ENCODE measurements around the gene PCSK9.
"Not testable (repeated sequence)": the region's sequence is repeated elsewhere in the genome, so short reads cannot be mapped to it uniquely, and the experiment has no call there.

The PCSK9 gene

DNA sequence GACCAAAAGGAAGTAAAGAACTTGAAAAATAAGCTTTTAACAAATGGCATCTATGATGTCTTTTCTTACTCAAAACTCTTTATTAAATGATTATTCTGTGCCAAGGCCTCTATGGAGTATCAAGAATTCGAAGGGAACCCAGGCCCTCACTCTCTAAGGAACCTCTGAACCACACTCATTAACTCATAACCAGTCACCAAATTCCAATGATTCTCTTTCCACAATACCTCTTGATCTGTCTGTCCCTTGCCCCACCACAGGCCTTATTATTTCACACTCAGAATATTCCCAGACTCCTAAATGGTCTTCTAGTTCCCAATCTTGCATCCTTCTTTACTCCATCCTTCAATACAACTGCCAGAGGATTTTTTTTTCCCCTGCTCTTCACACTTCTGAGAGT, 37.0 kb downstream of the PCSK9 start:
- no peak for DNase-seq (ENCODE audit: low read depth in 1 of 2, low spot score in 1 of 2)

DNA sequence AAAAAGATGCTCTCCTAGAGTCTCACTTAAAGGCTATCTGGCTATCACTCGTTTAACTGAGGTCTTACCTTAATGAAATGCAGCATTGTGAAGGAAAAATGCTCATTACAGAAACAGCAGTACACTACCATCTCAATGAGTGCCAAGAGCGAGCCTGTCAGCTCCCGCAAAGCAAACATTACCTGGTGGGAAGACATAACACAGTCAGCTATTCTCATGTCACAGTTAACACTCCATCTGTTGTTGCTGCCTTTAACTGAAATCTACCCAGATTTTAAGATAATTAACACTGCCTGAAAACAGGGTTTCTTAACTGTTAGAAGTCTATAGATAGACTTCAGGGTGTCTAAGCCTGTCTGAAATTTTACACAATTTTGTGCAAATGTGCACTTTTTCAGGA, 39.1 kb downstream of the PCSK9 start:
- no peak for DNase-seq (ENCODE audit: low read depth in 1 of 2, low spot score in 1 of 2)

DNA sequence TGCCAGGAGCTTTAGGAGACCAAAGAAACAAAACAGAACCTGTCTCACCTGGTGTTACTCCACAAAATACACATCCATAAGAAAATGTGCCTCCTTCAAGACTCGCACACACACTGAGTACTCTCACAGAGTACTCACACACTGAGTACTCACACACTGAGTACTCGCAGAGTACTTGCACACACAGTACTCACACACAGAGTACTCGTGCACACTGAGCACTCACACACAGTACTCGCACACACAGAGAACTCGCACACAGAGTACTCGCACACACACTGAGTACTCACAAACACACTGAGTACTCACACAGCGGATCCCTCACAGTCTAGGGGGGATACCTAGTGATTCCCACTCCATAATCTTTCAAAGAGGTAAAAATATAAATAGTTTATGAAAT, 40.3 kb downstream of the PCSK9 start:
- DNase-seq (ENCODE audit: low read depth in 1 of 2, low spot score in 1 of 2), result no peak

DNA sequence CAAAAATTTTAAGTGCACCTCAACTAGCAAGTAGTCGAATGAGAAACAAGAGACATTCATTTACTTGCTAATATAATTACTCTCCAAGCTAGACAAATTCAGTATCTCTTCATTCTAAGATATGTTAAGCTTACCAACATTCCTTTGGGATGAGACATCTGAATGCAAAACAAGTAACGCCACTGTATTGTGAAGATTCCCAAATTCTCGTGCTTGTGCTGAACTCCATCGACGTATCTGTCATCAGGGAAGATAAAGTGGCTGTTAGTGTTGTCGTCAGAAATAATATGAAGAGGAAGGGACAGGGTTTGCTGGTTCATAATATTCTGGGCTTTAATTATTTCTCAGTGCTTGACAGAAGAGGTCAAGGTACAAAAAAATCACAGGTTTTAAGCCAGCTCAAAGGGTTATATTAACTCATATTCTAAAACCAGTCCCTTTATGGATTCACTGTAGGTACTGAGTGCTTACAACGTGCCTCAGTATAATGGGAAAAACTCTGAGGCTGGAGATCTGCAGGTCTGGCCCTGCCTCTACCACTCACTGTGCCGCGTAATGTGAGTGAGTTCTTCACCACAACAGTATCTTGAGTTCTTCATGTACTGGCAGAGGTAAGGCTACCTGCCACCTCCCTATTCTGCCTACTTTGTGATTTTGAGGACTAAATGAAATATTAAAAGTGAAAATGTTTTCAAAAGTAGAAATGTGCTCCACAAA, 42.0 kb downstream of the PCSK9 start:
- no peak for DNase-seq (ENCODE audit: low read depth in 1 of 2, low spot score in 1 of 2)

DNA sequence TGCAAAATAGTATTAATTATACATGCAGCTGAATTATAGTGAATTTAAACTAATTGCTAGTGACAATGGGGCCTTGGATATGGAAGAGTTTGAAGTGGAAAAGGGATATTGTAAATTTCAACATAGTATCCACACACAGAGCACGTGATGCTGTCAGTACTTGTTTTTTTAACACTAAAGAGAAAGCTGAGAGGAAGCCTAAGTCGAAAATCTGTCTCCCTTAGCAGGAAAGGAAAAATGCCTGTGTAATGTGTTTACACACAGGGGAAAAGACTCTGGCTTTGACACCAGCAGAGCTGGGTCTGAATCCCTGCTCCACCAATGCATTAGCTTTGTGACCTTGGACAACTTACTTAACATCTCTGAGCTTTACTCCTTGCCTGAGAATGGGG, 42.6 kb downstream of the PCSK9 start:
- DNase-seq (ENCODE audit: low read depth in 1 of 2, low spot score in 1 of 2), result no peak

DNA sequence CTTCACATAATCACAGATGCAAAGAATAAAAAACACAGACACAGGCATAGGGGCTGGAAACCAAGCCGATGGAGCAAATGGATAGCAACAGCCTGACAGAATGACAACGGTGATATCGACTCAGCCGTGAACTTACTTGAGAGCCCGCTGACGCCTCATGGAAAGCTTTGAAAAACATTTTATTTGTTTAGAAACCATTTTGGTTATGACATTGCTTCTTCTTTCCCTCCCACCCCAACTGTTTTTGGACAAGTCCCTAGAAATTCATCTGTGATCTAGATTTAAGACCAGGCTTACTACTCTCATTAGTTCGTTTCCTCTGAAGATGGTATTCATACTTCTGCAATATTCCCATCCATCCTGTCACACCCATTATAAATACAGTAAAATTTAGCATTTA, 44.9 kb downstream of the PCSK9 start:
- no peak for DNase-seq (ENCODE audit: low read depth in 1 of 2, low spot score in 1 of 2)

DNA sequence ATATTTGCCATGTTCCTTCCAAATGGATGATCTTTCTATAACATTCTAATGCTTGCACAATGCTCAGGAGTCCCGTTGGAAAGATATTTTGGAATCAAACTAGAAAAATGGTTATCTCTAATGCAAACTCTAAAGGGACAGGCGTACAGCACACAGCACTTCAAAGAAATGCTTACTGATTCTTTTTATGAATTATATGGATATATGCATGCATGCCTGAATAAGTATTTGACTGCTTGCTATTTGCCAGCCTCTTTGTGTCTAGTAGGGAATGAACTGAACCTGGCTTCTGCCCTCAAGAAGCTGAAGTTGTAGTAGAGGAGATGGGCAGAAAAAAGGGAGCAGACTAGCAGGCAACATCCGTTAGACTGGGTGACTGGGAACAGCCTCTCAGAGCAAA, 48.1 kb downstream of the PCSK9 start:
- no peak for DNase-seq (ENCODE audit: low read depth in 1 of 2, low spot score in 1 of 2)

DNA sequence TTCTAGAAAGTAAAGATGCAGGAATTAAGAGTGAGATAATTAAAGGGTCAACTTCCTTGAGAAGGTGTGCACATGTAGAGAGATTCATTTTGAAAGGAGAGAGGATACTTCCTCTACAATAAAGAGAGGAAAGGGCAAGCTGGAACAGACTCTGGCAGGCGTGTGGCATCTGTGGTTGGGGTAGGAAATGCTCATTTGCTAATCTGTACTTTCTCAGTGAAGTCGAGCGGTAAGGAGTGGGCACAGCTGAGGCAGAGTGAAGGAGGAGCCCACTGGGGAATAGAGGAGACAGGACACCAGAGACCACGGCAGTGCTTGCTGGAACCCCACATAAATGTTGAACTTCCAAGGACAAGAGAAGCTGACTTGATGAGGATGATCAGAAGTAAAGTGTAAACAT, 49.1 kb downstream of the PCSK9 start:
- no peak for DNase-seq (ENCODE audit: low read depth in 1 of 2, low spot score in 1 of 2)

DNA sequence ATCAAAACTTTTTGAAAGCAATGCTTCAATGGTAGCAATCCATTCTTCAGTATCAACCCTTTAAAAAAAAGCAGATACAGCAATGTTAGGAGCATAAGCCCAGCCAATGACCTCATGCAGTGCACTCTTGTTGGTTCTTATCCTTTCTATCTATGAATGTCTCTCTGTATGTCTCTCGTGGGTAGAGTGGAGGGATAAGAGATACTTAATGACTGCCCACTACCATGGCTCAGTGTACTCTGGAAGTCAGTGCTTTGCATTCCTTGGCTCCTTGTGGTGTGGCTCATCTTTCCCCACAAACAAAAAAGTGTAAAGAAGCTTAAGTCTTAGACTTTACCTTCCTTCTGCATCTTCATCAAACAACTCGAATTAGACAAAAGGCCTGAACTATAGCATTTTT, 50.3 kb downstream of the PCSK9 start:
- DNase-seq (ENCODE audit: low read depth in 1 of 2, low spot score in 1 of 2), result no peak

DNA sequence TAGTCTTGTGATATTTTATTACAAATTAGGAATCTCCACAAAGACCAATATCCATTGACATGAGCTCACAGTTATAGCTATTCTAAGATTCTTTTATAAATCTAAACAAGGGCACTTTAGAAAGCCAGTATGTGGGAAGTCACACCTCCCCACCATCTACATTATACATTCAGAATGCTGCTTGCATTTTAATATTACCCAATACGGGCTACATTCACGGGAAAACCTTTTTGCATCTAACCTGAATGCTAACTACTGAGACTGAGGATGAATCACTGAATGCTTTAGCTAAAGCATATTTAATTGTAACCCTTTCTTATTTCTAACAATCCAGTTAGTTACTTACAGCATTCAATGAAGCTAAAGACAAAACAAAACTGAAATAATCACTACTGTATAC, 53.1 kb downstream of the PCSK9 start:
- no peak for DNase-seq (ENCODE audit: low read depth in 1 of 2, low spot score in 1 of 2)

DNA sequence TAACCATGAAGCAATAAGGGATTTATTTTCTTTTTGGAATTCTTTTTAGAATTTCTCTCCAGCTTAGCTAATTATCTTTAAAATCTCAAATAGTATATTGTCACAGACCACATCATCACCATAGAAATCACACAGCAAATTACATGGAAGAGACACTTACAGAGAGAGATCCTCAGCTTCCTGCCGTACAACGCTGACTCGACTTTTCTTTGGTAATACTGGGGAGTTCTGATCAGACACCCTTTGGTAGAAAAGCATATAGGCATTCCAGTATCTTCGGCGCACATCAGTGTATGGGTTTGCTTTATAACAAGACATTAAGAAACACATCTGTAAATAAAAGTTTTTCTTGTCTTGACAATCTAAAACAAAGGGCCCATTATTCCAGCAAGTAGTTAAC, 55.7 kb downstream of the PCSK9 start:
- no peak for DNase-seq (ENCODE audit: low read depth in 1 of 2, low spot score in 1 of 2)

DNA sequence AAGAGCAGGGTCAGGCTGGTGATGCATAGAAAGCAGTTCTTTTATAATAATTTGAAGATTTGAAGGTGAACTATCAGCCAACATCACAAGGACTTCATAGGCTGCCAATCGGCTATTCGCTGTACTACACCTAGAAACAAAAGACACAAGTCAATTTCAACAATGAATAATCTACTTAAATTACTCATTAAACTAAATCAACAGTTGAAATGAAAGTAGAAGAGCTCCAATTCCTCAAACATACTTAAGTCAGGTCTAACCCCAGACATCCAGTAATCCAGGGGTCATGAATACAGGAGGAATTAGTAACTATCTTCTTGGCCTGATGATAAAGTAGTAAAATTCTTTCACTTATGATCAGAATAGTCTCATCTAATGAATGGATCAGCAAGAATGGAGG, 64.5 kb downstream of the PCSK9 start:
- no peak for DNase-seq (ENCODE audit: low read depth in 1 of 2, low spot score in 1 of 2)

DNA sequence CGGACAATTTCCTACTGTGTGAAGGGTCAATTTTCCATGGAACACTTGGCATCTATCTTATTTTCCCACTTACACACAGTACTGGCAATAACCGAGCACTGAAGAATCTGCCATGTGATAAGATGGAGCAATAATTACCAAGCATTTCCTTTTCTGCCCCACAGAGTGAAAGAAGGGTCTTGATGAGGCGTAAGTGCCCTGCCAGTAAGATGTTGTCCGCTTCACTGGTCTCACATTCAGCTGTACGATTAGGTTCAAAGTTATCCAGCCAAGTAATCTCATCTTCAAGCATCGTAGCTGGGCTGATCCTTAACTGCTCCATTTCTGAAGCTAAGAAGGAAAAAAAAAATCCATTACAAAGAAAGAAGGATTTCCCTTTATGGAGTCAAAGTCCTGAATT, 67.8 kb downstream of the PCSK9 start:
- DNase-seq (ENCODE audit: low read depth in 1 of 2, low spot score in 1 of 2), result no peak

DNA sequence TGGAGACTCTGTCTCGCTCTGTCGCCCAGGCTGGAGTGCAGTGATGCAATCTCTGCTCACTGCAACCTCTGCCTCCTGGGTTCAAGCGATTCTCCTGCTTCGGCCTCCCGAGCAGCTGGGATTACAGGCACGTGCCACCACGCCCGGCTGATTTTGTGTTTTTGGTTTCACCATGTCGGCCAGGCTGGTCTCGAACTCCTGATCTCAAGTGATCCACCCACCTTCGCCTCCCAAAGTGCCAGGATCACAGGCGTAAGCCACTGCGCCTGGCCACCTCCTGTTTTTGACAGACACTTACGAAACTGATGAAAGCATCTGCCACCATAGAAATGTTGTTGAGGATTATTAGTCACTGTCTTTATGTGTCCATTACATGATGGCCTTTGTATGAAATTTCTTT, 69.7 kb downstream of the PCSK9 start:
- DNase-seq (ENCODE audit: low read depth in 1 of 2, low spot score in 1 of 2), result not testable (repeated sequence)
